ENCODE data around the gene FCER2. TPM values are rescaled to one million over a fixed set of nuclear protein-coding genes. Genes with fewer than 3 reads are reported as not detected.

Gene FCER2
- total and polyA plus RNA-seq, 4 donors = 0.14 TPM; not detected in 3

DNA sequence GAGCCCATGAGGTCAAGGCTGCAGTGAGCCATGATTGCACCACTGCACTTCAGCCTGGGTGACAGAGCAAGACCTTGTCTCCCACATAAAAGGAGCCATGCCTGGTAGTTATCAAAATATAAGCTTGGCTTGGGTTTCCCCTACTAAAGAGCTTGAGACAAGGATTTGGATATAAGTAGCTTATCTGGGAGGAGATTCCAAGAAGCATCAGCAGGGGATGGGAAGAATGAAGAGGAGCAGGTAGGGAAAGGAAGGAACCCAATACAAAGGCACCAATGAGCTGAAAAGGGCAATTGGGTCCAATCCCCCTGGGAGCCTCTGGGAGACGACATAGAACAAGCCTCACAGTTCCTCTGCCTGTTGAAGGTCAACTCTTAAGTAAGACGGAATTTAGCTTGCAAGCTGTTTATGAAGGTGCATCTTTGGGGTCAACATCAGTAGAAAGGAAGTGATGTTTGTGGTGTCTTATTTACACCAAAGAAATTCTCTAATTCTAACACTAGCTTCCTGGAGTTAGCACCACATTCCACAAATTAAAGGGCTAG, 37.4 kb upstream of the FCER2 start:
- Histone ChIP-seq H3K4me1 (ENCODE audit: control insufficient read depth in 4 of 4, insufficient read depth in 4 of 4, low read length in 3 of 4) (no peaks in the 10 kb centered on the region), H3K36me3 (ENCODE audit: control insufficient read depth in 4 of 4, insufficient read depth in 3 of 4, low read depth in 1 of 4, low read length in 3 of 4) (no peaks in the 10 kb centered on the region), H3K4me3 (ENCODE audit: low read depth in 1 of 3, low read length in 3 of 3) (no peak overlapping the region), H3K27me3 (ENCODE audit: control insufficient read depth in 4 of 4, insufficient read depth in 4 of 4, low read length in 3 of 4) (no peaks in the 10 kb centered on the region), H3K9ac (ENCODE audit: low read depth in 1 of 2, low read length in 2 of 2) (no peak overlapping the region), H3K9me3 (ENCODE audit: control insufficient read depth in 4 of 4, low read length in 3 of 4) (no peaks in the 10 kb centered on the region), H3K27ac (ENCODE audit: low read depth in 1 of 2, low read length in 2 of 2) (no peak overlapping the region)
- WGBS = 43% methylated on average over 2 of the region's 2 CpGs
- TF ChIP-seq RXRA (IDR thresholded peaks at IDR 0.05) (no peak), FOXA2 (IDR thresholded peaks at IDR 0.05) (no peak), EGR1 (IDR thresholded peaks at IDR 0.05; ENCODE audit: low read depth in 2 of 2) (no peak), HNF4G (IDR thresholded peaks at IDR 0.05) (no peak), JUND (IDR thresholded peaks at IDR 0.05) (no peak), CTCF (IDR thresholded peaks at IDR 0.05; ENCODE audit: low read depth, low read length, missing input control) (no peak)
- DNase-seq (ENCODE audit: low spot score) = no peak

GRCh38 chr19:7738023-7738422, 36.1 kb upstream of the FCER2 start:
- Histone ChIP-seq H3K36me3 (ENCODE audit: control insufficient read depth in 4 of 4, insufficient read depth in 3 of 4, low read depth in 1 of 4, low read length in 3 of 4) (no peaks in the 10 kb centered on the region), H3K4me1 (ENCODE audit: control insufficient read depth in 4 of 4, insufficient read depth in 4 of 4, low read length in 3 of 4) (no peaks in the 10 kb centered on the region), H3K27me3 (ENCODE audit: control insufficient read depth in 4 of 4, insufficient read depth in 4 of 4, low read length in 3 of 4) (no peaks in the 10 kb centered on the region), H3K27ac (ENCODE audit: low read depth in 1 of 2, low read length in 2 of 2) (no peak overlapping the region), H3K9me3 (ENCODE audit: control insufficient read depth in 4 of 4, low read length in 3 of 4) (no peaks in the 10 kb centered on the region), H3K9ac (ENCODE audit: low read depth in 1 of 2, low read length in 2 of 2) (no peak overlapping the region), H3K4me3 (ENCODE audit: low read depth in 1 of 3, low read length in 3 of 3) (no peak overlapping the region)
- WGBS = 78% methylated on average over 7 of the region's 7 CpGs
- TF ChIP-seq EGR1 (IDR thresholded peaks at IDR 0.05; ENCODE audit: low read depth in 2 of 2) (no peak), JUND (IDR thresholded peaks at IDR 0.05) (no peak), HNF4G (IDR thresholded peaks at IDR 0.05) (no peak), YY1 (IDR thresholded peaks at IDR 0.05) (no peak), ZBTB33 (IDR thresholded peaks at IDR 0.05) (no peak), HNF4A (conservative IDR thresholded peaks at IDR 0.05) (no peak), CTCF (IDR thresholded peaks at IDR 0.05; ENCODE audit: low read depth, low read length, missing input control) (no peak), RXRA (IDR thresholded peaks at IDR 0.05) (no peak), TAF1 (conservative IDR thresholded peaks at IDR 0.05) (no peak), REST (IDR thresholded peaks at IDR 0.05) (no peak), ATF3 (IDR thresholded peaks at IDR 0.05) (no peak), GABPA (IDR thresholded peaks at IDR 0.05 in 1 of 2, conservative IDR thresholded peaks at IDR 0.05 in 1 of 2) (no peak), RAD21 (IDR thresholded peaks at IDR 0.05) (no peak), FOXA1 (IDR thresholded peaks at IDR 0.05) (no peak), SP1 (IDR thresholded peaks at IDR 0.05) (no peak), FOXA2 (IDR thresholded peaks at IDR 0.05) (no peak)
- TF ChIP-seq, protein P1, sequence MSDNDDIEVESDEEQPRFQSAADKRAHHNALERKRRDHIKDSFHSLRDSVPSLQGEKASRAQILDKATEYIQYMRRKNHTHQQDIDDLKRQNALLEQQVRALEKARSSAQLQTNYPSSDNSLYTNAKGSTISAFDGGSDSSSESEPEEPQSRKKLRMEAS (IDR thresholded peaks at IDR 0.05) = no peak
- DNase-seq (ENCODE audit: low spot score) = no peak

Measured in liver (tissue), 9 donors.